Liver (tissue), 9 donors: ENCODE results near the gene LRRC40. TPM values are rescaled to one million over a fixed set of nuclear protein-coding genes. Genes with fewer than 3 reads are reported as not detected.

Source experiments
- DNase-seq: peaks from one replicate; pipeline ENCODE4 v3.0.0-alpha.2; 2017; ENCODE audit warnings: low spot score
- H3K27ac ChIP-seq, 2 donors: one replicate each; pipeline ENCODE4 v1.7.0; 2013; ENCODE audit warnings: inconsistent platforms in 2 of 2, low read length in 2 of 2, control low read depth in 1 of 2, low read depth in 1 of 2, mild to moderate bottlenecking in 1 of 2
- H3K27me3 ChIP-seq, 4 donors: one replicate each; pipeline versions ENCODE4 v1.6.1 to v1.7.0; 2013; ENCODE audit warnings: low read length in 3 of 4, inconsistent platforms in 1 of 4, mild to moderate bottlenecking in 1 of 4, moderate library complexity in 1 of 4; ENCODE audit not compliant: control insufficient read depth in 4 of 4, insufficient read depth in 4 of 4
- H3K36me3 ChIP-seq, 4 donors: one replicate each; pipeline versions ENCODE4 v1.6.1 to v1.7.0; 2013; ENCODE audit warnings: low read length in 3 of 4, mild to moderate bottlenecking in 3 of 4, low read depth in 1 of 4, moderate library complexity in 1 of 4; ENCODE audit not compliant: control insufficient read depth in 4 of 4, insufficient read depth in 3 of 4
- H3K4me1 ChIP-seq, 4 donors: one replicate each; pipeline versions ENCODE4 v1.6.1 to v1.7.0; 2013; ENCODE audit warnings: low read length in 3 of 4, mild to moderate bottlenecking in 3 of 4, moderate library complexity in 1 of 4; ENCODE audit not compliant: control insufficient read depth in 4 of 4, insufficient read depth in 4 of 4
- H3K4me3 ChIP-seq, 3 donors: one replicate each; pipeline versions ENCODE4 v1.6.1 to v1.7.0; 2013; ENCODE audit warnings: low read length in 3 of 3, control low read depth in 1 of 3, low read depth in 1 of 3, mild to moderate bottlenecking in 1 of 3
- H3K9ac ChIP-seq, 2 donors: one replicate each; pipeline ENCODE4 v1.7.0; 2013; ENCODE audit warnings: low read length in 2 of 2, mild to moderate bottlenecking in 2 of 2, moderate library complexity in 2 of 2, control low read depth in 1 of 2, low read depth in 1 of 2
- H3K9me3 ChIP-seq, 4 donors: one replicate each; pipeline versions ENCODE4 v1.6.1 to v1.7.0; 2013; ENCODE audit warnings: low read length in 3 of 4; ENCODE audit not compliant: control insufficient read depth in 4 of 4
- EGR1 ChIP-seq, 2 donors: IDR thresholded peaks; 2 replicates each; pipeline ENCODE4 v1.6.1; 2016 to 2018; ENCODE audit warnings: antibody characterized with exemption in 2 of 2, low read depth in 2 of 2
- FOXA1 ChIP-seq: IDR thresholded peaks from 2 replicates; pipeline ENCODE4 v1.6.1; 2016; ENCODE audit warnings: antibody characterized with exemption
- FOXA2 ChIP-seq: IDR thresholded peaks from 2 replicates; pipeline ENCODE4 v1.6.1; 2016; ENCODE audit warnings: antibody characterized with exemption
- GABPA ChIP-seq, 2 donors: IDR thresholded peaks in 1 of 2; conservative IDR thresholded peaks in 1 of 2; 2 replicates each; pipeline ENCODE4 v1.6.1; 2016; ENCODE audit warnings: antibody characterized with exemption in 2 of 2, mild to moderate bottlenecking in 1 of 2, moderate library complexity in 1 of 2
- HNF4A ChIP-seq, 2 donors: conservative IDR thresholded peaks; 2 replicates each; pipeline ENCODE4 v1.6.1; 2016; ENCODE audit warnings: antibody characterized with exemption in 2 of 2, mild to moderate bottlenecking in 2 of 2
- HNF4G ChIP-seq: IDR thresholded peaks from 2 replicates; pipeline ENCODE4 v1.6.1; 2016; ENCODE audit warnings: antibody characterized with exemption
- JUND ChIP-seq, 2 donors: IDR thresholded peaks; 2 replicates each; pipeline ENCODE4 v1.6.1; 2016; ENCODE audit warnings: antibody characterized with exemption in 2 of 2
- NR2F2 ChIP-seq: IDR thresholded peaks from 2 replicates; pipeline ENCODE4 v1.6.1; 2016; ENCODE audit warnings: antibody characterized with exemption
- RAD21 ChIP-seq, 2 donors: IDR thresholded peaks; 2 replicates each; pipeline ENCODE4 v1.6.1; 2016; ENCODE audit warnings: antibody characterized with exemption in 2 of 2, mild to moderate bottlenecking in 2 of 2
- RXRA ChIP-seq, 2 donors: IDR thresholded peaks; 2 replicates each; pipeline ENCODE4 v1.6.1; 2017 to 2018; ENCODE audit warnings: antibody characterized with exemption in 2 of 2, mild to moderate bottlenecking in 1 of 2
- SP1 ChIP-seq: IDR thresholded peaks from 2 replicates; pipeline ENCODE4 v1.6.1; 2018; ENCODE audit warnings: antibody characterized with exemption, mild to moderate bottlenecking
- TAF1 ChIP-seq: conservative IDR thresholded peaks from 2 replicates; pipeline ENCODE4 v1.6.1; 2016; ENCODE audit warnings: antibody characterized with exemption, mild to moderate bottlenecking
- YY1 ChIP-seq: IDR thresholded peaks from 2 replicates; pipeline ENCODE4 v1.6.1; 2016; ENCODE audit warnings: antibody characterized with exemption, mild to moderate bottlenecking
- WGBS: extraction: QIAGEN DNeasy Blood & Tissue Kit; methylation state at CpG from one replicate; pipeline ENCODE4 v1.1.7; 2013; 5-methylcytosine and 5-hydroxymethylcytosine counted together
- polyA plus RNA-seq, 2 donors: library from polyadenylated mRNA; stranded (reverse) in 1 of 2; unstranded in 1 of 2; fragments of 200-250 nt in 1 of 2; fragments of >200 nt in 1 of 2; fragmentation: Nextera tagmentation in 1 of 2; extraction: Ambion mirVana in 1 of 2; gene quantifications; one replicate each; pipeline versions ENCODE4 v1.2.1 to v1.2.3, GENCODE V29; 2013 to 2015
- total RNA-seq, 2 donors: library from RNA; depleted of rRNA; stranded (reverse); fragments of >200 nt; gene quantifications; one replicate each; pipeline ENCODE4 v1.2.3, GENCODE V29; 2014
- TF ChIP-seq, protein P1 (sequence below): IDR thresholded peaks from 2 replicates; pipeline ENCODE4 v1.6.1; 2016; ENCODE audit warnings: antibody characterized with exemption, mild to moderate bottlenecking
- TF ChIP-seq, protein P2 (sequence below): fragments of 150-350 bp; IDR thresholded peaks from 2 replicates; pipeline ENCODE4 v1.5.1; 2017; ENCODE audit warnings: improper control_type of control experiment, low read depth, low read length; ENCODE audit not compliant: missing input control
- TF ChIP-seq, protein P3 (sequence below): IDR thresholded peaks from 2 replicates; pipeline ENCODE4 v1.6.1; 2016; ENCODE audit warnings: antibody characterized with exemption
- TF ChIP-seq, protein P4 (sequence below): IDR thresholded peaks from 2 replicates; pipeline ENCODE4 v1.6.1; 2016; ENCODE audit warnings: antibody characterized with exemption
- TF ChIP-seq, protein P5 (sequence below): IDR thresholded peaks from 2 replicates; pipeline ENCODE4 v1.6.1; 2016; ENCODE audit warnings: antibody characterized with exemption
- donor health status: healthy.
- donor health status: healthy.
- donor health status: healthy.
- donor health status: healthy.
- donor health status: healthy.

The LRRC40 gene
- total and polyA plus RNA-seq, 4 donors = 6.6 to 15.8 (median 10.6) TPM

DNA sequence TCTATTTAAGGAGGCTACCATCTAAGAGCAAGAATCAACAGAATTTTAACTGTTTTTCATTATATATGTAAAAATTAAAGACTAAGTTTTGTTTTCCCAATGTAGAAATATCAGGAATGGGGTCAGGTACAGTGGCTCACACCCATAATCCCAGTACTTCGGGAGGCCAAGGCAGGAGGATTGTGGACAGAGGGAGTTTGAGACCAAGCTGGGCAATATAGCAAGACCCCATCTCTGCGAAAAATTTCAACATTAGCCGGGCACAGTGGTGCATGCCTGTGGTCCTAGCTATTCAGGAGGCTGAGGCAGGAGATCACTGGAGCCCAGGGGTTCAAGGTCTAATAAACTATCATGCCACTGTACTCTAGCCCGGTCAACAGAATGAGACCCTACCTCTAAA, 5.3 kb downstream of the LRRC40 start (continued):
- TF ChIP-seq GABPA (IDR thresholded peaks at IDR 0.05 in 1 of 2, conservative IDR thresholded peaks at IDR 0.05 in 1 of 2) (no peak), RXRA (IDR thresholded peaks at IDR 0.05) (no peak)

DNA sequence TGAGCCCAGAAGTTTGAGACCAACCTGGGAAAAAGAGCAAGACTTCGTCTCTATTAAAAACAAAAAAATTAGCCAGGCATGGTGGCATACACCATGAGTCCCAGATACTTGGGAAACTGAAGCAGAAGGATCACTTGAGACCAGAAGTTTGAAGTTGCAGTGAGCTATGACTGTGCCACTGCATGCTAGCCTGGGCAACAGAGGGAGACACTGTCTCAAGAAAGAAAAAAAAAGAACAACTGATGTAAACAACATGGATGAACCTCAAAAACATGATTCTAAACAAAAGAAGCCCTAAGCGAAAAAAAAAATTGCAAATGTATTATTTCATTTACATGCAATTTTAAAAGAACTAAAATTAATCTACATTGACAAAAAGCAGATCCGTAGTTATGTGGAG, 9.0 kb downstream of the LRRC40 start:
- no peaks in the 10 kb centered on the region for H3K27me3 ChIP-seq
- TF ChIP-seq NR2F2 (no peak), EGR1 (IDR thresholded peaks at IDR 0.05; ENCODE audit: low read depth in 2 of 2) (no peak), RXRA (IDR thresholded peaks at IDR 0.05) (no peak), TAF1 (no peak), HNF4G (no peak), JUND (IDR thresholded peaks at IDR 0.05) (no peak), YY1 (no peak), RAD21 (IDR thresholded peaks at IDR 0.05) (no peak), FOXA2 (no peak), FOXA1 (no peak), GABPA (IDR thresholded peaks at IDR 0.05 in 1 of 2, conservative IDR thresholded peaks at IDR 0.05 in 1 of 2) (no peak)
- TF ChIP-seq, protein P1, sequence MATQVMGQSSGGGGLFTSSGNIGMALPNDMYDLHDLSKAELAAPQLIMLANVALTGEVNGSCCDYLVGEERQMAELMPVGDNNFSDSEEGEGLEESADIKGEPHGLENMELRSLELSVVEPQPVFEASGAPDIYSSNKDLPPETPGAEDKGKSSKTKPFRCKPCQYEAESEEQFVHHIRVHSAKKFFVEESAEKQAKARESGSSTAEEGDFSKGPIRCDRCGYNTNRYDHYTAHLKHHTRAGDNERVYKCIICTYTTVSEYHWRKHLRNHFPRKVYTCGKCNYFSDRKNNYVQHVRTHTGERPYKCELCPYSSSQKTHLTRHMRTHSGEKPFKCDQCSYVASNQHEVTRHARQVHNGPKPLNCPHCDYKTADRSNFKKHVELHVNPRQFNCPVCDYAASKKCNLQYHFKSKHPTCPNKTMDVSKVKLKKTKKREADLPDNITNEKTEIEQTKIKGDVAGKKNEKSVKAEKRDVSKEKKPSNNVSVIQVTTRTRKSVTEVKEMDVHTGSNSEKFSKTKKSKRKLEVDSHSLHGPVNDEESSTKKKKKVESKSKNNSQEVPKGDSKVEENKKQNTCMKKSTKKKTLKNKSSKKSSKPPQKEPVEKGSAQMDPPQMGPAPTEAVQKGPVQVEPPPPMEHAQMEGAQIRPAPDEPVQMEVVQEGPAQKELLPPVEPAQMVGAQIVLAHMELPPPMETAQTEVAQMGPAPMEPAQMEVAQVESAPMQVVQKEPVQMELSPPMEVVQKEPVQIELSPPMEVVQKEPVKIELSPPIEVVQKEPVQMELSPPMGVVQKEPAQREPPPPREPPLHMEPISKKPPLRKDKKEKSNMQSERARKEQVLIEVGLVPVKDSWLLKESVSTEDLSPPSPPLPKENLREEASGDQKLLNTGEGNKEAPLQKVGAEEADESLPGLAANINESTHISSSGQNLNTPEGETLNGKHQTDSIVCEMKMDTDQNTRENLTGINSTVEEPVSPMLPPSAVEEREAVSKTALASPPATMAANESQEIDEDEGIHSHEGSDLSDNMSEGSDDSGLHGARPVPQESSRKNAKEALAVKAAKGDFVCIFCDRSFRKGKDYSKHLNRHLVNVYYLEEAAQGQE = no peak
- TF ChIP-seq, protein P2, sequence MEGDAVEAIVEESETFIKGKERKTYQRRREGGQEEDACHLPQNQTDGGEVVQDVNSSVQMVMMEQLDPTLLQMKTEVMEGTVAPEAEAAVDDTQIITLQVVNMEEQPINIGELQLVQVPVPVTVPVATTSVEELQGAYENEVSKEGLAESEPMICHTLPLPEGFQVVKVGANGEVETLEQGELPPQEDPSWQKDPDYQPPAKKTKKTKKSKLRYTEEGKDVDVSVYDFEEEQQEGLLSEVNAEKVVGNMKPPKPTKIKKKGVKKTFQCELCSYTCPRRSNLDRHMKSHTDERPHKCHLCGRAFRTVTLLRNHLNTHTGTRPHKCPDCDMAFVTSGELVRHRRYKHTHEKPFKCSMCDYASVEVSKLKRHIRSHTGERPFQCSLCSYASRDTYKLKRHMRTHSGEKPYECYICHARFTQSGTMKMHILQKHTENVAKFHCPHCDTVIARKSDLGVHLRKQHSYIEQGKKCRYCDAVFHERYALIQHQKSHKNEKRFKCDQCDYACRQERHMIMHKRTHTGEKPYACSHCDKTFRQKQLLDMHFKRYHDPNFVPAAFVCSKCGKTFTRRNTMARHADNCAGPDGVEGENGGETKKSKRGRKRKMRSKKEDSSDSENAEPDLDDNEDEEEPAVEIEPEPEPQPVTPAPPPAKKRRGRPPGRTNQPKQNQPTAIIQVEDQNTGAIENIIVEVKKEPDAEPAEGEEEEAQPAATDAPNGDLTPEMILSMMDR = no peak
- TF ChIP-seq, protein P3, sequence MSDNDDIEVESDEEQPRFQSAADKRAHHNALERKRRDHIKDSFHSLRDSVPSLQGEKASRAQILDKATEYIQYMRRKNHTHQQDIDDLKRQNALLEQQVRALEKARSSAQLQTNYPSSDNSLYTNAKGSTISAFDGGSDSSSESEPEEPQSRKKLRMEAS = no peak
- TF ChIP-seq, protein P4, sequence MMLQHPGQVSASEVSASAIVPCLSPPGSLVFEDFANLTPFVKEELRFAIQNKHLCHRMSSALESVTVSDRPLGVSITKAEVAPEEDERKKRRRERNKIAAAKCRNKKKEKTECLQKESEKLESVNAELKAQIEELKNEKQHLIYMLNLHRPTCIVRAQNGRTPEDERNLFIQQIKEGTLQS = no peak
- no peak overlapping the region for H3K27ac ChIP-seq
- no peaks in the 10 kb centered on the region for H3K36me3 ChIP-seq
- H3K4me1 ChIP-seq = no peaks in the 10 kb centered on the region
- H3K4me3 ChIP-seq = no peak overlapping the region
- H3K9ac ChIP-seq = no peak overlapping the region
- DNase-seq = no peak
- WGBS = 97% methylated on average over 3 of the region's 3 CpGs
- no peaks in the 10 kb centered on the region for H3K9me3 ChIP-seq

DNA sequence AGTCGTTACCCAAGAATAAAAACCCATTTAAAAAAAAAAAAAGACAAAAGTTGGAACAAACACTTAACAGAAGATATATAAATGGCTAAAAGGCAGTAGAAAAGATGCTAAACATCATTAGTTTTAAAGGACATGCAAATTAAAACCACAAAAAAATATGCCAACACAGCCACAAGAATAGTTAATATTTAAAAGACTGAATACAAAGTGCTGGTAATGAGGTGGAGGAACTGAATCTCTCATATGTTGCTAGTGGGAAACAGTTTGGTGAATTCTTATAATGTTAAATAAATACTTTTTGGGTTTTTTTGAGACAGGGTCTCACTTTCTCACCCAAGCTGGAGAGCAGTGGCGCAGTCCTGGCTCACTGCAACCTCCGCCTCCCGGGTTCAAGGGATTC, 10.0 kb downstream of the LRRC40 start:
- no peaks in the 10 kb centered on the region for H3K36me3 ChIP-seq
- H3K9ac ChIP-seq = no peak overlapping the region
- H3K4me3 ChIP-seq = no peak overlapping the region
- WGBS = 96% methylated on average over 4 of the region's 4 CpGs
- no peaks in the 10 kb centered on the region for H3K9me3 ChIP-seq
- no peaks in the 10 kb centered on the region for H3K27me3 ChIP-seq
- no peaks in the 10 kb centered on the region for H3K4me1 ChIP-seq
- no peak overlapping the region for H3K27ac ChIP-seq
- no peak for DNase-seq
- TF ChIP-seq, protein P3 = no peak
- no peak for TF ChIP-seq HNF4G
- no peak for TF ChIP-seq EGR1 (IDR thresholded peaks at IDR 0.05; ENCODE audit: low read depth in 2 of 2)
- no peak for TF ChIP-seq RXRA (IDR thresholded peaks at IDR 0.05)
- TF ChIP-seq GABPA (IDR thresholded peaks at IDR 0.05 in 1 of 2, conservative IDR thresholded peaks at IDR 0.05 in 1 of 2) = no peak
- no peak for TF ChIP-seq FOXA1
- TF ChIP-seq, protein P5, sequence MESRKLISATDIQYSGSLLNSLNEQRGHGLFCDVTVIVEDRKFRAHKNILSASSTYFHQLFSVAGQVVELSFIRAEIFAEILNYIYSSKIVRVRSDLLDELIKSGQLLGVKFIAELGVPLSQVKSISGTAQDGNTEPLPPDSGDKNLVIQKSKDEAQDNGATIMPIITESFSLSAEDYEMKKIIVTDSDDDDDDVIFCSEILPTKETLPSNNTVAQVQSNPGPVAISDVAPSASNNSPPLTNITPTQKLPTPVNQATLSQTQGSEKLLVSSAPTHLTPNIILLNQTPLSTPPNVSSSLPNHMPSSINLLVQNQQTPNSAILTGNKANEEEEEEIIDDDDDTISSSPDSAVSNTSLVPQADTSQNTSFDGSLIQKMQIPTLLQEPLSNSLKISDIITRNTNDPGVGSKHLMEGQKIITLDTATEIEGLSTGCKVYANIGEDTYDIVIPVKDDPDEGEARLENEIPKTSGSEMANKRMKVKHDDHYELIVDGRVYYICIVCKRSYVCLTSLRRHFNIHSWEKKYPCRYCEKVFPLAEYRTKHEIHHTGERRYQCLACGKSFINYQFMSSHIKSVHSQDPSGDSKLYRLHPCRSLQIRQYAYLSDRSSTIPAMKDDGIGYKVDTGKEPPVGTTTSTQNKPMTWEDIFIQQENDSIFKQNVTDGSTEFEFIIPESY = no peak
- TF ChIP-seq TAF1 = no peak
- no peak for TF ChIP-seq JUND (IDR thresholded peaks at IDR 0.05)
- TF ChIP-seq NR2F2 = no peak
- TF ChIP-seq FOXA2 = no peak
- no peak for TF ChIP-seq YY1
- TF ChIP-seq, protein P4 = no peak
- no peak for TF ChIP-seq RAD21 (IDR thresholded peaks at IDR 0.05)
- TF ChIP-seq SP1 = no peak
- TF ChIP-seq, protein P2 = no peak
- no peak for TF ChIP-seq HNF4A (conservative IDR thresholded peaks at IDR 0.05)
